ENCODE results near the gene ZNF808. TPM values are rescaled to one million over a fixed set of nuclear protein-coding genes. Genes with fewer than 3 reads are reported as not detected.

ZNF808 gene
- total and polyA plus RNA-seq, 9 of the 15 experiments (the other 6 are each of a cell fraction or from before 2014, with no cell fraction given) = 3.1 to 20.1 (median 10.9) TPM

DNA sequence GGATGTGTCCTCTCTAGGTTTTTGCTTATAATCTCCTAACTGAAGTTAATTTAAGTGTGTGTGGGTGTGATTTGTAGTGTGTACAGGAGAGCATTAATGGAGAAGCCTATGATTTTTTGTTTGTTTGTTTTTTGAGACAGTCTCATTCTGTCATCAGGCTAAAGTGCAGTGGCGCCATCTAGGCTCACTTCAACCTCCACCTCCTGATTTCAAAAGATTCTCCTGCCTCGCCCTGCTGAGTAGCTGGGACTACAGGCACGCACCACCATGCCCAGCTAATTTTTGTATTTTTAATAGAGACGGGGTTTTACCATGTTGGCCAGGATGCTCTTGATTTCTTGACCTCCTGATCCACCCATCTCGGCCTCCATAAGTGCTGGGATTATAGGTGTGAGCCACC is 63.3 kb downstream of the ZNF808 start:
- no peaks in the 10 kb centered on the region for H3K4me1 ChIP-seq (replicated peaks in 1 of 2; ENCODE audit: control insufficient read depth in 2 of 2, insufficient read depth in 2 of 2, low read length in 2 of 2)
- no TSS peak for BruUV-seq (replicated peaks)
- ATAC-seq = no peak

DNA sequence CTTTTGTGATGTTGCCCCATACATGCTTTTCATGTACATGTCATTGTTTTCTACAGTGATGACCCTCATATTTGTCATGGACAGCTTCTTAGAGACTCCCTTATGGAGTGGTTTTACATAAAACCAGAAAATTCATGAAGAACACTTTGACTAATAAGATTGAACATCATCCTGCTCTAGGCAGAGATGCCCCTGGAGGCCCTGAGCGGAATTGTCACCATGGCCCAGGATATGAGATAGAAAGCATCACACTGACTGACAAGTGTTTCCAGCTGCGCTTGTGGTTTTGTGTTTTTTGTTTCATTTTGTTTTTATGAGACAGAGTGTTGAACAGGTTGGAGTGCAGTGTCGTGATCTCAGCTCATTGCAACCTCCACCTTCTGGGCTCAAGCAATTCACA is 64.8 kb downstream of the ZNF808 start:
- WGBS (ENCODE audit: insufficient coverage, low coverage, missing lambda C conversion rate) = 81% methylated on average over 3 of the region's 3 CpGs
- H3K4me2 ChIP-seq (ENCODE audit: insufficient read depth, low read length) = no peak overlapping the region
- in situ Hi-C loops (cut with MboI) (no loop called here), intact Hi-C loops (cut with micrococcal nuclease) (no loop called here)
- H3K9ac ChIP-seq (ENCODE audit: insufficient read depth in 1 of 2, low read depth in 2 of 2, low read length in 2 of 2) = no peak overlapping the region
- no peaks in the 10 kb centered on the region for H3K79me2 ChIP-seq (ENCODE audit: control insufficient read depth, insufficient read depth, low read length)
- no TSS peak for BruUV-seq (replicated peaks)
- no peak overlapping the region for H3K4me3 ChIP-seq
- H3K36me3 ChIP-seq (ENCODE audit: control insufficient read depth, insufficient read depth, low read length) = peaks cover 26% of the 10 kb centered on the region
- H3K9me1 ChIP-seq (ENCODE audit: control insufficient read depth, insufficient read depth, low read length) = no peaks in the 10 kb centered on the region
- DNase-seq (ENCODE audit: extremely low read depth in 1 of 4, low spot score in 3 of 4) (no peak), ATAC-seq (no peak), FAIRE-seq (no peak)
- no peaks in the 10 kb centered on the region for H3K4me1 ChIP-seq (replicated peaks in 1 of 2; ENCODE audit: control insufficient read depth in 2 of 2, insufficient read depth in 2 of 2, low read length in 2 of 2)
- ChIA-PET CTCF (ENCODE audit: low intra/inter-chr PET ratio) (no interaction called here), POLR2A (no interaction called here)
- H4K20me1 ChIP-seq (replicated peaks; ENCODE audit: control insufficient read depth, insufficient read depth, low read length) = no peaks in the 10 kb centered on the region
- H3K27me3 ChIP-seq (ENCODE audit: control insufficient read depth in 2 of 2, insufficient read depth in 2 of 2, low read length in 2 of 2) = no peaks in the 10 kb centered on the region
- H3K27ac ChIP-seq (ENCODE audit: extremely low read depth, low read depth, low read length) = no peak overlapping the region
- peaks cover 9% of the 10 kb centered on the region for H3K9me3 ChIP-seq (replicated peaks; ENCODE audit: control insufficient read depth, insufficient read depth, low read depth, low read length)
- H2AFZ ChIP-seq (ENCODE audit: low read depth, low read length) = no peak overlapping the region
- no peak for TF ChIP-seq ZNF316 (IDR thresholded peaks at IDR 0.05)
- no peak for TF ChIP-seq ZNF175 (CRISPR knock-in tag; IDR thresholded peaks at IDR 0.05; ENCODE audit: low read depth)
- TF ChIP-seq THAP7 (CRISPR knock-in tag; IDR thresholded peaks at IDR 0.05) = no peak
- no peak for TF ChIP-seq FOS (IDR thresholded peaks at IDR 0.05; ENCODE audit: extremely low read depth, insufficient read length)
- TF ChIP-seq, protein P1, sequence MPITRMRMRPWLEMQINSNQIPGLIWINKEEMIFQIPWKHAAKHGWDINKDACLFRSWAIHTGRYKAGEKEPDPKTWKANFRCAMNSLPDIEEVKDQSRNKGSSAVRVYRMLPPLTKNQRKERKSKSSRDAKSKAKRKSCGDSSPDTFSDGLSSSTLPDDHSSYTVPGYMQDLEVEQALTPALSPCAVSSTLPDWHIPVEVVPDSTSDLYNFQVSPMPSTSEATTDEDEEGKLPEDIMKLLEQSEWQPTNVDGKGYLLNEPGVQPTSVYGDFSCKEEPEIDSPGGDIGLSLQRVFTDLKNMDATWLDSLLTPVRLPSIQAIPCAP (CRISPR knock-in tag; IDR thresholded peaks at IDR 0.05; ENCODE audit: borderline replicate concordance) = no peak

More for the DNA sequence above, 63.3 kb downstream of the ZNF808 start:
- 77% methylated on average over 5 of the region's 5 CpGs for WGBS (ENCODE audit: insufficient coverage, low coverage, missing lambda C conversion rate)
- no peak for DNase-seq (ENCODE audit: extremely low read depth in 1 of 4, low spot score in 3 of 4)
- TF ChIP-seq ZNF780A (CRISPR knock-in tag; IDR thresholded peaks at IDR 0.05) = no peak
- TF ChIP-seq, protein P2, sequence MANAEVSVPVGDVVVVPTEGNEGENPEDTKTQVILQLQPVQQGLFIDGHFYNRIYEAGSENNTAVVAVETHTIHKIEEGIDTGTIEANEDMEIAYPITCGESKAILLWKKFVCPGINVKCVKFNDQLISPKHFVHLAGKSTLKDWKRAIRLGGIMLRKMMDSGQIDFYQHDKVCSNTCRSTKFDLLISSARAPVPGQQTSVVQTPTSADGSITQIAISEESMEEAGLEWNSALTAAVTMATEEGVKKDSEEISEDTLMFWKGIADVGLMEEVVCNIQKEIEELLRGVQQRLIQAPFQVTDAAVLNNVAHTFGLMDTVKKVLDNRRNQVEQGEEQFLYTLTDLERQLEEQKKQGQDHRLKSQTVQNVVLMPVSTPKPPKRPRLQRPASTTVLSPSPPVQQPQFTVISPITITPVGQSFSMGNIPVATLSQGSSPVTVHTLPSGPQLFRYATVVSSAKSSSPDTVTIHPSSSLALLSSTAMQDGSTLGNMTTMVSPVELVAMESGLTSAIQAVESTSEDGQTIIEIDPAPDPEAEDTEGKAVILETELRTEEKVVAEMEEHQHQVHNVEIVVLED (CRISPR knock-in tag; IDR thresholded peaks at IDR 0.05) = no peak
- no peak for TF ChIP-seq FOXJ3 (CRISPR knock-in tag; IDR thresholded peaks at IDR 0.05)
- TF ChIP-seq NRF1 (conservative IDR thresholded peaks at IDR 0.05 in 1 of 2, IDR thresholded peaks at IDR 0.05 in 1 of 2) = no peak
- TF ChIP-seq CXXC5 (CRISPR knock-in tag; IDR thresholded peaks at IDR 0.05) = no peak
- no peak for TF ChIP-seq ZNF174 (CRISPR knock-in tag; IDR thresholded peaks at IDR 0.05)
- Histone ChIP-seq H3K9me1 (ENCODE audit: control insufficient read depth, insufficient read depth, low read length) (no peaks in the 10 kb centered on the region), H3K27ac (ENCODE audit: extremely low read depth, low read depth, low read length) (no peak overlapping the region), H3K79me2 (ENCODE audit: control insufficient read depth, insufficient read depth, low read length) (no peaks in the 10 kb centered on the region), H3K9ac (ENCODE audit: insufficient read depth in 1 of 2, low read depth in 2 of 2, low read length in 2 of 2) (no peak overlapping the region), H3K4me3 (no peak overlapping the region), H2AFZ (ENCODE audit: low read depth, low read length) (no peak overlapping the region), H3K27me3 (ENCODE audit: control insufficient read depth in 2 of 2, insufficient read depth in 2 of 2, low read length in 2 of 2) (no peaks in the 10 kb centered on the region), H3K4me2 (ENCODE audit: insufficient read depth, low read length) (no peak overlapping the region), H3K36me3 (ENCODE audit: control insufficient read depth, insufficient read depth, low read length) (peaks cover 16% of the 10 kb centered on the region; the same call in 2 of the 3 replicates), H3K9me3 (replicated peaks; ENCODE audit: control insufficient read depth, insufficient read depth, low read depth, low read length) (peaks cover 5% of the 10 kb centered on the region; the same call in 1 of the 2 replicates), H4K20me1 (replicated peaks; ENCODE audit: control insufficient read depth, insufficient read depth, low read length) (no peaks in the 10 kb centered on the region)
- in situ Hi-C loops (cut with MboI) (no loop called here), intact Hi-C loops (cut with micrococcal nuclease) (no loop called here)
- no peak for FAIRE-seq
- POLR2A ChIA-PET = no interaction called here
- CTCF ChIA-PET (ENCODE audit: low intra/inter-chr PET ratio) = no interaction called here
